ENCODE data around the gene EPB41L2.
"Not testable (repeated sequence)": the region's sequence is repeated elsewhere in the genome, so short reads cannot be mapped to it uniquely, and the experiment has no call there.

EPB41L2 gene

GRCh38 chr6:131001945-131002660 is 60.9 kb downstream of the EPB41L2 start:
- no peak for DNase-seq

GRCh38 chr6:131001111-131001736 is 61.8 kb downstream of the EPB41L2 start:
- no peak for DNase-seq

- no peak for DNase-seq
Observed at GRCh38 chr6:131000544-131000943, 62.5 kb downstream of the EPB41L2 start.

- no peak for DNase-seq
Observed at GRCh38 chr6:130997061-130997753, 65.8 kb downstream of the EPB41L2 start.

GRCh38 chr6:130996635-130997034 is 66.4 kb downstream of the EPB41L2 start:
- no peak for DNase-seq

GRCh38 chr6:130995783-130996447 is 67.1 kb downstream of the EPB41L2 start:
- DNase-seq, result no peak

GRCh38 chr6:130994319-130995097 is 68.5 kb downstream of the EPB41L2 start:
- DNase-seq, result no peak

GRCh38 chr6:130993292-130993765 is 69.7 kb downstream of the EPB41L2 start:
- DNase-seq, result no peak

GRCh38 chr6:130991422-130992137 is 71.5 kb downstream of the EPB41L2 start:
- no peak for DNase-seq

GRCh38 chr6:130987539-130987938 is 75.5 kb downstream of the EPB41L2 start:
- DNase-seq, result not testable (repeated sequence)

GRCh38 chr6:130985115-130985514 is 77.9 kb downstream of the EPB41L2 start:
- no peak for DNase-seq

- DNase-seq, result no peak
Observed at GRCh38 chr6:130982941-130983456, 80.0 kb downstream of the EPB41L2 start.

- DNase-seq, result no peak
Observed at GRCh38 chr6:130982135-130982534, 80.9 kb downstream of the EPB41L2 start.

GRCh38 chr6:130981409-130981808 is 81.6 kb downstream of the EPB41L2 start:
- DNase-seq, result no peak

GRCh38 chr6:130980310-130981032 is 82.6 kb downstream of the EPB41L2 start:
- DNase-seq, result no peak

GRCh38 chr6:130978660-130979396 is 84.2 kb downstream of the EPB41L2 start:
- no peak for DNase-seq

- no peak for DNase-seq
Observed at GRCh38 chr6:130978180-130978579, 84.9 kb downstream of the EPB41L2 start.

GRCh38 chr6:130975325-130975724 is 87.7 kb downstream of the EPB41L2 start:
- no peak for DNase-seq

GRCh38 chr6:130973521-130974277 is 89.3 kb downstream of the EPB41L2 start:
- DNase-seq, result no peak

Measured in NK-92 treated with Interleukin-12 subunit alpha and Interleukin-12 subunit beta, amount 100 ng/mL, for 24 hours (cell line).